ENCODE results near the gene TRIM62. TPM values are rescaled to one million over a fixed set of nuclear protein-coding genes. Genes with fewer than 3 reads are reported as not detected.
"Not testable (repeated sequence)": the region's sequence is repeated elsewhere in the genome, so short reads cannot be mapped to it uniquely, and the experiment has no call there.

The TRIM62 gene
- total and polyA plus RNA-seq, 2 experiments from 2014 or later: 2.5 to 4.2 TPM

DNA sequence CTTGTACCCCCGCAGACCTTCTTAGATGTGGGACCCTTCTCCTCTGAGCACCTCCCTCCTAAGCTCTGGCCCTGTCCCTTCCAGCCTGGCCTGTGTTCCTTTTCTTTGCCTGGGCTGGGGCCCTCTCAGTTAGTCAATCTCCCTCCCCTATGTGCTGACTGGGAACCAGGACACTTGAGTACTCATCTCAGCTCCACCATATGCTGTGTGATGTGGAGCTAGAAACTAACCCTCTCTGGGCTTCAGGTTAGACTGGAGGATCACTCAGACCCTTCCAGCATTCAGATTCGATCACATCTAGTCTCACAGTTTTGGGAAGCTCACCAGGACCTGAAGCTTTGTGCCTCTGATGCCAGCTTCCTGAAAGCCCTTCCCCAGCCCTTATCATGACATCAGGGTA lies 40.6 kb downstream of the TRIM62 start:
- Histone ChIP-seq H3K4me1 (ENCODE audit: insufficient read depth) (peaks cover 8% of the 10 kb centered on the region), H3K9me3 (ENCODE audit: low read depth) (no peaks in the 10 kb centered on the region), H3K27ac (no peak overlapping the region), H3K4me2 (no peak overlapping the region), H3K27me3 (no peaks in the 10 kb centered on the region), H3K36me3 (replicated peaks; ENCODE audit: insufficient read depth, low read depth) (no peaks in the 10 kb centered on the region), H2AFZ (no peak overlapping the region), H3K4me3 (no peak overlapping the region), H4K20me1 (ENCODE audit: insufficient read depth, poor library complexity, severe bottlenecking) (no peaks in the 10 kb centered on the region), H3K9me2 (replicated peaks; ENCODE audit: insufficient read depth) (no peaks in the 10 kb centered on the region), H3K79me2 (no peaks in the 10 kb centered on the region)
- TF ChIP-seq CTCF (IDR thresholded peaks at IDR 0.05; ENCODE audit: poor library complexity): no peak
- TF ChIP-seq EZH2phosphoT487 (IDR thresholded peaks at IDR 0.05; ENCODE audit: low read depth, severe bottlenecking, unreplicated experiment): no peak
- no peak for TF ChIP-seq EZH2 (IDR thresholded peaks at IDR 0.05; ENCODE audit: borderline replicate concordance)
- WGBS (ENCODE audit: low lambda C conversion rate, missing lambda C conversion rate): 94% methylated on average over 2 of the region's 2 CpGs
- no peak for DNase-seq (ENCODE audit: low spot score)

DNA sequence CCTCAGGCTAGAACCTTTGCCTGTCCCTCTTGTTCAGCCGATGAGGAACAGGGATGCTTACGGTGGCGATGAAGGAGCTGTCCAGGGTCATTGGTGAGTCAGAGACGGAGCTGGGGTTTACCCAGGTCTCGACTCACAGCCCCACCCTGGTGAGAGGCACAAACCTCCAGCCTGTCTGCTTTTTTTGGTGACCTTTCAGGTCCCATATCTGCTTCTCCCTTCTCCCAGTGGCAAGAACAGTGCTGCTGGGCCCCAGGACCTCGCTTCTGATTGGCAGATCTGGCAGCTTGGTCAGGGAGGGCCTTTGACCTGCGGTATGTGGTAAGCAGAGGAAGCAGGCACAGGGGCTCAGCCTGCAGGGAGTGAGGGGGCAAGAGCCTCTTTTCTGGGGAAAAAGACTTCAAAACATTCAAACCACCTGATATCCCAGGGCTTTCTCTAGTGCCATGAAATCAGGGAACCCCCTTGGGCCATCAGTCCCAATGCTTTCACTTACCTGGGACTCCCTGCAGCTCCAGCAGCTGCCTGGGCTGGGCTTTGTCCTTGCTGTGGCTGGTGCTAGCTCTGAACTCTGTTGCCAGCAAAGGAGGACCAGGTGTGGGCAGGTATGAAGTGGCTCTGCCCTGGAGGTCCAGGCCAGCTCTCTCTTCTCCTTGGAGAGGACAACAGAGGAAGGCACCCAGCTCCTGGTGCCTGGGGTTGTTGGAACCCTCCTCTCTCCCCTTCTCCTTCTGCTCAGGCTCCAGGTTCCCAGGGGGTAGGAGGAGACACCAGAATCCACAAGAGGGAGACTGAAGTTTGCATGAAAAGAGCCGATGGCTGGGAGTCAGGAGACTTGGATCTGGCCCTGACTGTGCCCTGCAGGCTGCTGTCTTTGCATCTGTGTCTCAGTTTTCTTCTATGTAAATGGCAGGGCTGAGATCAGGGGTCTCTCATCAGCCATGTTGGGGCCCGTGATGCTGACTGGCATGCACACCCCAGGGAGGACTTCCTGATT lies 41.4 kb downstream of the TRIM62 start:
- Histone ChIP-seq H3K9me2 (replicated peaks; ENCODE audit: insufficient read depth) (no peaks in the 10 kb centered on the region), H3K27me3 (no peaks in the 10 kb centered on the region), H3K79me2 (no peaks in the 10 kb centered on the region), H4K20me1 (ENCODE audit: insufficient read depth, poor library complexity, severe bottlenecking) (no peaks in the 10 kb centered on the region), H3K9me3 (ENCODE audit: low read depth) (no peaks in the 10 kb centered on the region), H3K4me2 (no peak overlapping the region), H3K4me1 (ENCODE audit: insufficient read depth) (peaks cover 8% of the 10 kb centered on the region), H3K4me3 (no peak overlapping the region), H2AFZ (no peak overlapping the region), H3K36me3 (replicated peaks; ENCODE audit: insufficient read depth, low read depth) (no peaks in the 10 kb centered on the region), H3K27ac (no peak overlapping the region)
- peak; percentile 35 for DNase-seq (ENCODE audit: low spot score)
- TF ChIP-seq EZH2 (IDR thresholded peaks at IDR 0.05; ENCODE audit: borderline replicate concordance) (no peak), CTCF (IDR thresholded peaks at IDR 0.05; ENCODE audit: poor library complexity) (peak; percentile 20)
- 34% methylated on average over 9 of the region's 9 CpGs for WGBS (ENCODE audit: low lambda C conversion rate, missing lambda C conversion rate)

DNA sequence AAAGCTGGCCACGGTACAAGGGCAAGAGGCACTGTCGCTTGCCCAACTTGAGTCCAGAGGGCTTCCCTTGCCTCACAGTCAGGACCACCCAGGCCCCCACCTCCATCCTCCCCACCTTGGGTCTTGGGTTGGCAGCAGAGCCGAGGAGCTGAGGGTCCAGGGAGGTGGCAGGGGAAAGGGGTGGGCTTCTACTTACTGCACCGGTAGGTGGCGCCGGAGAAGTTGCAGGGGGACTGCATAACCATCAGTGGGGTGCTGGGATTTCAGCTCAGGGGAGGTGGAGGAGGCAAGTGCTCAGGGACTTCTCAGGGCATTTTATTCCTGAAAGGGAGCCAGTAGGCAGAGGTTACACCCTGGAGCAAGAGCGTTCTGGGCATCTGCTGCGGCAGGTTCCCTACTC lies 44.0 kb downstream of the TRIM62 start:
- TF ChIP-seq EZH2 (IDR thresholded peaks at IDR 0.05; ENCODE audit: borderline replicate concordance) (no peak), CTCF (IDR thresholded peaks at IDR 0.05; ENCODE audit: poor library complexity) (peak; percentile 41), EZH2phosphoT487 (IDR thresholded peaks at IDR 0.05; ENCODE audit: low read depth, severe bottlenecking, unreplicated experiment) (no peak)
- no peaks in the 10 kb centered on the region for H3K9me3 ChIP-seq (ENCODE audit: low read depth)
- H2AFZ ChIP-seq: no peak overlapping the region
- H3K4me1 ChIP-seq (ENCODE audit: insufficient read depth): no peaks in the 10 kb centered on the region
- DNase-seq (ENCODE audit: low spot score): peak; percentile 58
- H3K79me2 ChIP-seq: no peaks in the 10 kb centered on the region
- no peak overlapping the region for H3K4me2 ChIP-seq
- WGBS (ENCODE audit: low lambda C conversion rate, missing lambda C conversion rate): 38% methylated on average over 8 of the region's 8 CpGs
- H3K9me2 ChIP-seq (replicated peaks; ENCODE audit: insufficient read depth): no peaks in the 10 kb centered on the region
- H3K4me3 ChIP-seq: no peak overlapping the region
- no peak overlapping the region for H3K27ac ChIP-seq
- H4K20me1 ChIP-seq (ENCODE audit: insufficient read depth, poor library complexity, severe bottlenecking): no peaks in the 10 kb centered on the region
- H3K27me3 ChIP-seq: no peaks in the 10 kb centered on the region
- H3K36me3 ChIP-seq (replicated peaks; ENCODE audit: insufficient read depth, low read depth): no peaks in the 10 kb centered on the region

- not testable (repeated sequence) for H3K4me3 ChIP-seq; H3K27me3 ChIP-seq; H2AFZ ChIP-seq; H3K79me2 ChIP-seq; H3K9me3 ChIP-seq (ENCODE audit: low read depth); DNase-seq (ENCODE audit: low spot score); H4K20me1 ChIP-seq (ENCODE audit: insufficient read depth, poor library complexity, severe bottlenecking); H3K9me2 ChIP-seq (replicated peaks; ENCODE audit: insufficient read depth); H3K4me2 ChIP-seq; H3K36me3 ChIP-seq (replicated peaks; ENCODE audit: insufficient read depth, low read depth); H3K4me1 ChIP-seq (ENCODE audit: insufficient read depth); H3K27ac ChIP-seq
- WGBS (ENCODE audit: low lambda C conversion rate, missing lambda C conversion rate): 92% methylated on average over 1 of the region's 1 CpG
Observed at GRCh38 chr1:33136041-33136440, 45.8 kb downstream of the TRIM62 start.

All from hepatocyte (in vitro differentiated cells).